Left ventricle myocardium superior (tissue), 1 donor: ENCODE measurements around the gene NHSL2. TPM values are rescaled to one million over a fixed set of nuclear protein-coding genes. Genes with fewer than 3 reads are reported as not detected.

Experiments
- ATAC-seq: fragments of 200-7000 bp; cut with Tn5 transposase; one replicate; pipeline ENCODE4 v1.9.1; 2020; ENCODE audit warnings: mild to moderate bottlenecking, moderate library complexity
- DNase-seq: peaks from one replicate; pipeline ENCODE4 v3.0.0-alpha.2; 2020
- intact Hi-C: fragments of 100-400 bp; cut with micrococcal nuclease; formaldehyde crosslinking; loops from one replicate; pipeline ENCODE4 v1.11.0; 2022
- total RNA-seq: library from RNA; stranded (reverse); fragmentation: NEBNext Ultra II Directional; extraction: Animal tissue kit (Norgen Biotek cat#: 25700); gene quantifications from one replicate; pipeline ENCODE4 v1.2.1, GENCODE V29; 2021
- donor health status: DM: no; HTN: yes; CAD: no; lungs with severe emphysema.

The NHSL2 gene
- total RNA-seq, 1 donor from 2014 or later: 3.7 TPM

DNA sequence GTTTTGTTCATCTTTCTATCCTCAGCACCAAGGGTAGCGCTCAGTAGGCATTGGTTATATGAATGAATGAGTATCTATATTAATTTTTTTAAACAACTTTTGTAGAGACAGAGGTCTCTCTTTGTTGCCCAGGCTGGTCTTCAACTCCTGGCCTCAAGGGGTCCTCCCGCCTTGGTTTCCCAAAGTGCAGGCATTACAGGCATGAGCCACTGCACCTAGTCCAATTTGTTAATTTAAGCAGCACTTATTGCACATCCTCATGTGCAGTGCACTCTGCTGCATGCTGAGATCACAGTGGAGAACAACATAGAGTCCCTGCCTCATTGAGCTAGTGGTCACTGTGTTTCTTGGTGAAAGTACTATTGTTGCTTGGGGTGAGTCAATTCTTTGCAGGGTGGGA, 94.4 kb downstream of the NHSL2 start:
- intact Hi-C loops: no loop called here
- DNase-seq (no peak), ATAC-seq (no peak)

GRCh38 chrX:72006461-72006860, 95.8 kb downstream of the NHSL2 start:
- DNase-seq (no peak), ATAC-seq (no peak)
- intact Hi-C loops: no loop called here

- no peak for ATAC-seq
- DNase-seq: no peak
- intact Hi-C loops: no loop called here
These were observed 99.1 kb downstream of the NHSL2 start for GRCh38 chrX:72009731-72010130.

DNA sequence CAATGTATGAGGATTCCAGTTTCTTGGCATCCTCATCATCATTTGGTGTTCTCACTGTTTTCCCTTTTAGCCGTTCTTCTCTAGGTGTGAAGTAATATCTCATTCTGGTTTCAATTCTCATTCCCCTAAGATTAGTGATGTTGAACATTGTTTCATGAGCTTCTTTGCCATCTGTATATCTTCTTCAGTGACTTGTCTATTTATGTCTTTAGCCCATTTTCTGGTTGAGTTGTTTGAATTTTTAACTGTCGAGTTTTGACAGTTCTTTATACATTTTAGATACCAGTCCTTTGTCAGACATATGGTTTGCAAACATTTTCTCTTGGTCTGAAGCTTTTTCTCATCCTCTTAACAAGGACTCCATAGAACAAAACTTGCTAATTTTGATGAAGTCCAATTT, 101.1 kb downstream of the NHSL2 start:
- intact Hi-C loops: no loop called here
- no peak for DNase-seq
- no peak for ATAC-seq

GRCh38 chrX:72015383-72015782, 104.7 kb downstream of the NHSL2 start:
- ATAC-seq: no peak
- intact Hi-C loops: no loop called here
- no peak for DNase-seq

DNA sequence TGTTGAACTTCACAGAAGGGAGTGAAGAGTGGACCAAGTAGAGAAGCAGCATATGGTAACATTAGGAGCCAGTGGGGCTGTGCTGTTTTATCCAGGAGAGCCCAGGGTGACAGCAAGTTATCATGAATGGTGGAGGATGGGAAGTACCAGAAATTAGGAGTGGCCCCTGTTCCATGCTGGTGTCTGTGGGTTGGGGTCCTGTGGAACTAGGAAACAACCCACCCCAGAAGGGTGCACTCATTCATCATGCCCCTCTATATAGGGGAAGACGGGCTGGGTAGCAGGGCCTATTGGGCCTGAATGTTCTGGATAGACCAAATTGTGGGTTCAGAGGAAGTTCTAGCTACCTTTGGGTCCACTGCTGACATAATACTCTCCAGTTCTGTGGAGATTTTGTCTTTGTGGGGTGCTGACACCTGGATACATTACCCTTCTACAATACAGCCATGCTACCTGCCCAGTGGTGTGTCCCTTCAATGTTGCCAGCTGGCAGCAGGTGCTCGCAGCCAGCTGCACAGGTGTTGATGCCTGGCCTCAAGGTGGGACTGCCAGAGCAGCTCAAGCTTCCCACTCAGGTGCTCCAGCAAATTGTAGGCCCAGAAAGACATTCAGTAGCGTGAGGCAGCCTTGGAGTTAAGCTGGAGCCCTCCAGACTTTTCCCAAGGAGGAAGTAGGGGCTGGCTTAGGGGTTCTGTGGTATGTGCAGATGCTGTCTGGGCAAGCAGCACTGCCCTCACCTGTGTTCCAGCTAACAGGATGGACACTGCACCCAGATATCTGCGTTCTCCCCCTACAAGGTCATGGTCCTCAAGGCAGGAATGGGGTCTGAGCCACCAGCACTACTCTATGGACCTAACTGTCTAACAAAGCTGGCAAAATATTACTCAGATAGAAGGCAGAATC, 106.5 kb downstream of the NHSL2 start:
- DNase-seq: no peak

GRCh38 chrX:72018277-72019112, 107.8 kb downstream of the NHSL2 start:
- peak; percentile 91 for DNase-seq
- intact Hi-C loops: no loop called here
- peak; percentile 100 for ATAC-seq

More for the DNA sequence above, 106.5 kb downstream of the NHSL2 start:
- intact Hi-C loops: no loop called here
- ATAC-seq: no peak

- ATAC-seq: no peak
- intact Hi-C loops: no loop called here
- DNase-seq: no peak
These were observed 108.8 kb downstream of the NHSL2 start for GRCh38 chrX:72019487-72019886.

- intact Hi-C loops: loop anchor here (10.0 kb wide), 1 partner anchor 105 kb away; no protein-coding TSS in a partner anchor
- peak; percentile 30 for ATAC-seq
- DNase-seq: no peak
These were observed 109.6 kb downstream of the NHSL2 start for GRCh38 chrX:72020204-72020603.

DNA sequence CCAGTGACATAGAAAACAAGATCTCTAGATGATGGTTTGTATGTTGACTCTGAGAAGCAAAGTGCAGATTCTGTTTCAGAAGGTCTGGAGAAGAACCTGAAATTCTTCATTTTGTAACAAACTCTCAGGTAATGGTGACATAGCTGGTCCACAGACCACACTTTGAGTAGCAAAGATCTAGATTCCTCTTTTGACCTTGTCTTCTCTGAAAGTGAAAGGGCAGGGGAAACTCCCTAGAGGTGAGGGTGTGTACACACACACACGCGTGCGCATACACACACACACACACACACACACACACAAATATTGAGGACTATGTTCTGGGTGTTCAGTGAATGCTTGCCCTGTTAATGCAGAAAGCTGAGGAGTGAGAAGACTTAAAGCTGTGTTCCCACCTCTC, 110.1 kb downstream of the NHSL2 start:
- ATAC-seq (no peak), DNase-seq (no peak)
- intact Hi-C loops: loop anchor here (10.0 kb wide), 1 partner anchor 104 kb away; no protein-coding TSS in a partner anchor

DNA sequence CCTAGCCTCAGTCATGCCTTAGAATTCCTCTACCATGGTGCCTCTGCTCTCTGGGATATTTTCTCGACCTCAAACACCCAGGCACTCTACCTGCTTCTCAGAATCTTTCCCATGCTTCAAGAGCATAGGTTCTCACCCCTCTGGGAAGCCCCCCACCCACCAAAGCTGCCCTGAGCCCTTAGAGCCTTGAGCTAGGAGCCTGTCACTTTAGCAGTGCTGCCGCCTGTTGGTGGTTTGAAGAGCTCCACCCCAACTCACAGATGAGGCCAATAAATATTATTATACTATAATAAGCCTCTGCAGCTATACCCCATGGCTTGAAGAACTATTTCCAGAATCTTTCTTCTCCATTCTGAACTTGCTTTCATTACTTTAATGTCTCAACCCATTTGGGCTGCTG, 111.3 kb downstream of the NHSL2 start:
- intact Hi-C loops: loop anchor here (10.0 kb wide), 1 partner anchor 103 kb away; no protein-coding TSS in a partner anchor
- DNase-seq (no peak), ATAC-seq (no peak)

DNA sequence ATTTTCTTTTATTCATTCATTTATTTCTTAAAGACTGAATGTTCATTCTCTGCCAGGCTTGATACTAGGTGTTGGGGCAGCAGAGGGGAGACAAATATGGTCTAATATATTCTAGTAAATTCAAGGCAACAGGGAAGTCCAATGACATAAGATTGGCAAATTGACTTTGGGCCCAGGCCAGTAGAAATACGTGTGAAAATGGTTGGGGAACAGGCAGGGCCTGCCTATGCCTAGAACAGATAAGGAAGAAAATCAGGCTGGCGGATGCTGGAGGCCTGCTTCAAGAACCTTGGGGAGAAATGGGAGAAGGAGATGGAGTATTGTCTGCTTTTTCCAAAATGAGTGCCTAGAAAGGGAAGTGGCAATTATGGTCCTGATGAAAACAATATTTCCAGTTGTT, 112.4 kb downstream of the NHSL2 start:
- no peak for DNase-seq

DNA sequence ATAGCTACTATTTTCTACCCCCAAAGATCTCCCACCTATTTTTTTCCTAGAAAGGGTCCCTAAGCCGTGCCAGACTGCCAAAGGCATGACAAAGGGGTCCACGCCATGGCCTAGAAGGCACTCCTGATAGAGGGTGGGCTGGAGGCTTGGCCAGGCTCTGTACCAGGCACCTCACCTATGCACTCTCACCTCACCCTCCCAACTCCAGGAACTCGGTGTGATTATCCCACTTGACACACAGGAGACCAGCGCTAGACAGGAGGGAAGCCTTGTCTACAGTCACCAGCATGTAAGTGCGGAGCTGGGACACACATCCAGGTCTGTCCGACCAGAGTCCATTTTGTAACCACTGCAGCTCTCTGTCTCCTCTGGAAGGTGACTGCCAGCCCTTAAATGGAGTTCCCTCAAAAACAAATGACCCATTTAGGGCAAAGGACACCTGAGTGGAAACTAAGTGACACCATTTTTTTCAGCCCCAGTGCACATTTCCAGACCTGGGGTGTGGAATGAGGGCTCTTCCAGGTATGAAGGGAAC, 114.7 kb downstream of the NHSL2 start:
- DNase-seq (no peak), ATAC-seq (no peak)
- intact Hi-C loops: loop anchor here (10.0 kb wide), 1 partner anchor 99 kb away; no protein-coding TSS in a partner anchor

More for the DNA sequence above, 112.4 kb downstream of the NHSL2 start:
- intact Hi-C loops: loop anchor here (10.0 kb wide), 1 partner anchor 102 kb away; no protein-coding TSS in a partner anchor
- ATAC-seq: no peak

- DNase-seq: no peak
- ATAC-seq: no peak
- intact Hi-C loops: loop anchor here (10.0 kb wide), 1 partner anchor 98 kb away; no protein-coding TSS in a partner anchor
These were observed 115.8 kb downstream of the NHSL2 start for GRCh38 chrX:72026341-72027023.

- intact Hi-C loops: loop anchor here (10.0 kb wide), 1 partner anchor 98 kb away; no protein-coding TSS in a partner anchor
- DNase-seq (no peak), ATAC-seq (no peak)
These were observed 116.6 kb downstream of the NHSL2 start for GRCh38 chrX:72027024-72027913.

DNA sequence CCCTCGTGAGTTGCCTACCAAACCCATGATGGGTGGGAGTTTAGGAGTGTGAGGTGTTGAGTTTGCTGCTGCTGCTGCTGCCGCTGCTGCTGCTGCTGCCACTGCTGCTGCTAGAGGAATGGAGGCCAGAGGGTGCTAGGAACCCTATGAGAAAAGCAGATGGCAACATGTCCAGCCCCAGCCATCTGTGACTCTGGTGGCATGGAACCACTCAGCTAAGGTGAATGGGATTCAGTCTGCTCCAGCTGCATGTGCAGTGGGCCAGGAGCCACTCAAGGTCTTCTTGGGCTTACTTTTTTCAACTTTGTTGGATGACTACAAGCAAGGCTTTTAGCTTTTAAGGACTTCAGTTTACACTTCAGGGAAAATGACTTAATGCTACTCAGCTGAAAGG, 117.3 kb downstream of the NHSL2 start:
- no peak for DNase-seq
- no peak for ATAC-seq
- intact Hi-C loops: loop anchor here (10.0 kb wide), 1 partner anchor 97 kb away; no protein-coding TSS in a partner anchor

DNA sequence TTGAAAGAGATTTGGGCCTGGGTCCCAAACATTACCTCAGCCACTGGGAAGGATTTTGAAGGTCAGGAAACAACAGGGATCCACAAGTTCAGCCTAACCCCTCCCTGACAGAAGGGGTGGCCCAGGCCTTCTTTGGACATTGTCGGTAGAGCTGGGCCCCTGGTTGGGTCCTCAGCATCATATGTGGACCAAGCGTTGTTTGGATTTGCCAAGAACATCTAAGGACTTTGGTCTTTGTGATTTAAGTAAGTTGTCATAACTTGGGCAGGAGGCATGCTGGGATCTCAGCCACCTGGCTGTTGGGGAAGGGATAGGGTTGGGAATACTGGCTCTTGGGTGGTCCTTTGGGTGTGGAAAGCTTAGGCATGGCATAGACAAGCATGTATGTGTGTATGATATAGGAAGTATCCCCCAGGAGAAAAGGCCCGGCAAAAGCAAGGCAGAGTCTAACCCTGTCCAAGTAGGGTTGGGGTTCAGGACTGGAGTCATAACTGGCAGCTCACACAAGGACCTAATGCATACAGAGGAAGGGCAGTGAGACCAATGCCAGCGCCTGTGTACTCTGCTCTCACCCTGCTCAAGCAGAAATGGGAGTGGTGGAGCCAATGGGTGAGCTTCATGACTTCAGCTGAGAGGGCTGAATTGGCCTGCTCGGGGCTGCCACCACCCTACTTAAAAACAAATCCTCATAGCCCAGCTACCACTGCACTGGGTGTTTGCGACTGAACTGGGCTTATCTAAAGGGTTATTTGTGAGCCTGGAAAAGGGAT, 118.2 kb downstream of the NHSL2 start:
- intact Hi-C loops: loop anchor here (10.0 kb wide), 1 partner anchor 96 kb away; no protein-coding TSS in a partner anchor
- ATAC-seq: no peak
- no peak for DNase-seq
